Head of caudate nucleus (tissue), 42 donors: ENCODE data around the gene C6.

Source experiments
- DNase-seq, 42 donors: peaks; one replicate each; pipeline versions ENCODE4 v3.0.0 to v3.0.0-alpha.2; 2020 to 2021; ENCODE audit warnings: mixed read lengths in 7 of 42
- intact Hi-C: fragments of 100-400 bp; cut with DNase I; formaldehyde crosslinking; loops from one replicate; pipeline ENCODE4 v1.15.0; 2022

The C6 gene

DNA sequence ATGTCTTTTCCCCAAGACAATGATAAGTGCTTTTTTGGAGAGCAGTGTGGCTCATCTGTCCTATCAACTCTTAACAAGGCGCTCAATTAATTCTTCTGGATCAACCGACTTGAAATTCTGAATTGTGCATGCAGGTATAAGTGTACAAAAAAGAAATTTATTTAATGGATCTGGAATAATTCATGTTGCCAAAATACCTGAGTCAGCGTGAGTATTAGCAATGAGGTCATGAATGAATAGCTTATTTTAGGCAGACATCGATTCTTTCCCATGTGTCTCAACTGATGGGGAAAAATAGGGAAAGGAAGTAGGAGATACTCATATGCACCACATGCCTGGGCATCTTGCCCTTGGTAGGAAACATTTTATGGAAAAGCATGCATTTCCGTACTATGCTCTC is 68.0 kb downstream of the C6 start:
- intact Hi-C loops, result no loop called here
- DNase-seq, result no peak

DNA sequence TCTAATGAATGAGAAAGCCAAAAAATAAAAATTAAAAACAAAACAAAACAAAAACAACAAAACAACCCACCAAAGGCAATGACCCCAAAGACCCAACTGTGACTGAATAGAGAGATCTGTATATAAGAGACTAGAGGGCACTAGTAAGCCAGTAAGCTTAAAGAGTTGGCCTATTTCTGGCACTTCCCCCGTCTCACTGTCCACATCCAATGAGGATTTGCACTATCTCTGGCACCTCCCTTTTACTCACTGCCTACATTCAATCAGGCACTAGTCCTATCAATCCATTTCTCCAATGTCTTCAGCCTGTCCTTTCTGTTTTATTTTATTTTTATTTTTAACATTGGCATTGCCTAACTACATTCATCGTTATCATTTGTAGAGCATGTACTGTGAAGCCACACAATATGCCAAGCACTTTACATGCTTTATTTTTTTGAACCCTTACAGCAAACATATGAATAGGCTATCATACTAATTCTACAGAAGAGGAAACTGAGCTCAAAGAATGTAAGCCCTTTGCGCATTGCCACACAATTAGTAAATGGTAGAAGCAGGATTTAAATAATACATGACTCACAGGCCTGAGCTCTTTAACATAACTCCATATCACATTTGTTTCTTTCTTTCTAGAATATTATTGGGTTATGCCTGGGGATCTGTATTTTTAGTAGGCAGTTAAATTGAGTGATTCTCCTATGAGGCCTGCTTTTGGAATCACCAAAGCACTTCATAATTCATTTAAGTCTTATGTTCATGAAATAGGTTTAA is 70.0 kb downstream of the C6 start:
- intact Hi-C loops, result no loop called here
- no peak for DNase-seq

DNA sequence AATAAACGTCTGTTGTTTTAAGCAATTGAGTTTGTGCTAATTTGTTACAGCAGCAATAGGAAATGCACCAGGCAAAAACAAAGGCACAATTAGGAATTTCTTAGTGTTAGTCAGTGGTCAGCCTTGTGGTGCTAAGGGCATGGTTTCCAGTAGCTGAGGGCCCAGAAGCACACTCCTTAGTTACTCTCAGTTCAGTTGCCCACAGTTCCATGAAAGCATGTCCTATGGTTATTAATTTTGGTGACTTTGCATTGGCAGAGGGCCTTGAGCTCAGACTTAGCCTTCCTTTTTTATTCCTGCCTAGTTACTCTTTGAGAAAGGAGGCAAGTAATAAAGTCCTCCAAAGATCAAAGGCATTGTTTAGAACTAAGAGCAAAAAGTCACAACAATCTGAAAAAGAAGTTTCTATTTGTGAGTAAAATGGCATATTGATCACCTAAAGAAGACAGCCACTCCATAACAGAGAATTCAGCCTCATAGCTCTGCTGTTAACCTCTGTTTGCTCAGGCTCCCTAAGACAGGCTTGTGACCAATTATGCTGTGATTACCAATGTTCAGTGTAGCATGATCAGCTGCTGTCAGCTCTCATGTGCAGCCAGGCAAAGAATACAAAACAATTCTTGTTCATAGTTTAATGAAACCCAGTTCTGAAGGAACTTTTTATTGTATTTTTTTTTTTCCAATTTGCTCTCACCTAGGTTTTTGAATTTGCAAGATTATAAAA is 85.2 kb downstream of the C6 start:
- DNase-seq, result no peak
- intact Hi-C loops, result no loop called here

DNA sequence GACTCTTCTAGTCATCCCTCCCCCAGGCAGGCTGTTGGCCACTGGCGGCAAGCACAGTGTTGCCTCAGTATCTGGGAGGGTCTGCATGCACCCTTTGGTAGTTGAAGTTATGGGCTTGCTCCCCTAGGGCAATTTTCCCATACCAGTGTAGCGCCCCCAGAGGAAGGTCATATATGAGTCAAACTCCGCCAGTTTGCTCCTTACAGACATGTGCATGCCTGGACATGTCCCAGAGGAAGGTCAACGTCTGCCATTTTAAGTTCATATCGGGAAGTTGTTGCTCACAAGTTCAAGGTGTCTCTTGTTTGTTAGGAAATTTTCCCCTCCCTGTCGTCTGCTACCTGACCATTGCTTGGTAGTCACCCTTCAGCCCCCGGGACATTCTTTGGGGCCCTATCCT is 90.9 kb downstream of the C6 start:
- intact Hi-C loops, result no loop called here
- no peak for DNase-seq

DNA sequence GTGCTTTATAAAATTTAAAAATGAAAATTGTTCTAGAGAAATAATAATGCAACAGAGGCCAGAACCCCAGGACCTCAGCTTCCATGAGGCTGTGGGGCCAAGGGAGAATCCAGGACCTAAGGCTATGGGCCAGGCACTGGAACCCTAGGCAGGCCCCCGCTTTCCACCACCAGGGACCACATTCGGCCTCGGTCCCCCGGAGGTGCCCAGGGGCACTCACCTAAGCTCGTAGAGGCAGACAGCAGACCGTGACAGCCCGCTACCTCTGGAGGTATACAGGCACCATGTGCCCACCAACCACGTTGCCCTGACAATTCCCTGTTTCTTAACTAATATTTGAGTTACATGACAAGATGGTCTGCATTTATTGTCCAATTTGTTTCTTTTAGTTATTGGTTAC is 92.7 kb downstream of the C6 start:
- intact Hi-C loops, result no loop called here
- DNase-seq, result no peak

DNA sequence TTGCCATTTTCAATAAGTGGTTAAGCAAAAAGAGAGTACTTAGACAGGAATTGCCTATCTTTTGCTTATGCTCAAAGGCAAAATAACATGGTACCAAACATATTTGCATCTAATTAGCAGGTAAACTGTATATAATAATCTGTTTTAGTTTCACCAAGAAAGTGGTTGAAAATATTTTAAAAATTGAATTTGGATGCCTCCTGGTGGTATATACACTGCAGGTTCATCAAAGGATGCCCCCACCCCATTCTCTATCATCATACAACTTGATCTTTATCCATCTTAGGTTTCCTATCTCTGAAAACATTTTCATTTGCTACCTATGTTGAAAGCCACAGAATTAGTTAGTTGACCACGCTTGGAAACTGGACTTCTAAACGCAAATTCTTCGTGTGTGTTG is 95.2 kb downstream of the C6 start:
- intact Hi-C loops, result no loop called here
- DNase-seq, result no peak

DNA sequence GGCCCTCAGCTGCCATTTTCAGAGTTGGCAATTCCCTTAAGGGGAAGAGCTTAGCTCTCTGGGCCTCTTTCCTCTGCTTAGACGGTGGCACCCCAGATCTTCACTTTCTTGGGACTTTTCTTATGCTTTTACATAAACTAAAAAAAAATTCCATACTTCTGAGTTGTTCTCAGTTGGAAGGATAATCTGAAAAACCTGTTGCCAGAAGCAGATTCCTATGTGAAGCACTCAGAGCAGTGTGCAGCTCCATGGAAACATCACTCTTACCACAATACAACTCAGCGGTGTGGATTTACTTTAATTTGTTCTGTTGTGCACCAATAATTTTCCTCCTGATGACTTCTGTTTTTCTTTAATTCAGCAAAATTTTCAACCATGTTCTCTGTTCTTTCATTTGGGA is 98.1 kb downstream of the C6 start:
- intact Hi-C loops, result no loop called here
- DNase-seq, result no peak

DNA sequence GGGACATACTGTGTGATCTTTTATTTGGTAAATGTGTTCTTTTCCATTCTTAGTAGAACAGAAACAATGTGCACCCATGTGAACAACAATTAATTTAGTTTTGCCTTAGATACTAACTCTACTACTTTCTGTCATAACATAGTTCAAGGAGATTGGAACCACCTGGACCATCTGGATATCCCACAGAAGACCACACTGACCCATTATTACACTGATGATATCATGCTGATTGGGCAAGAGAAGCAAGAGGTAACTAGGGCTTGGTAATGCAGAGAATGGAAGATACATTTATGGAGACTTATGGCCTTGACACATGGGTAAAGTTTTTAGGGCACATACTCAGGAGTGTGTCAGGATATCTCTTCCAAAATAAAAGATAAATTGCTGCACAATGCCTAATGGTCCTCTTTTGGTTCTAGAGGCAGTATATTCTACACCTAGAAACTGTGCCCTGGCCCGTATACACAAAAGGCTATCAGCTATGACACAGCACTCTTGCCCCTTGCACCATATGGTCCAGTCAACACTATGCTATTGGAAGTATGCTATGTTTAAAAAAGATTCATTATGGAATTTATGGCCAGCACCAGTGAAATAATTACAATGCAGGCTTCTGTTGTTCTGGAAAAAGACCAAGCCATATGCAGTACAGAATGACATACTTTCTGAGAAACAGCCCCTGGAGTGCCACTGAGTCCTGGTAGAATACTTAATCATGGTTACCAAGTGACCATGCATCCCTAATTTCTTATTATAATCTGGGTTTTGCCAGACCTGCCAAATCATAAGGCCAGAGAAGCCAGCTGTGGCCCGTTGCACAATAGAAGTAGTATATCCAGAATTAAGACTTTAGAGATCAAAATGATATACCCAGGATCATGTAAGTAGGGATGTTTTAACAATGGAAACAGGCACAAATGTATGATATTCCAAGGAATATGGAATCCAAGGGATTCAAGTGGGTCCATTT is 100.6 kb downstream of the C6 start:
- intact Hi-C loops, result no loop called here
- no peak for DNase-seq

DNA sequence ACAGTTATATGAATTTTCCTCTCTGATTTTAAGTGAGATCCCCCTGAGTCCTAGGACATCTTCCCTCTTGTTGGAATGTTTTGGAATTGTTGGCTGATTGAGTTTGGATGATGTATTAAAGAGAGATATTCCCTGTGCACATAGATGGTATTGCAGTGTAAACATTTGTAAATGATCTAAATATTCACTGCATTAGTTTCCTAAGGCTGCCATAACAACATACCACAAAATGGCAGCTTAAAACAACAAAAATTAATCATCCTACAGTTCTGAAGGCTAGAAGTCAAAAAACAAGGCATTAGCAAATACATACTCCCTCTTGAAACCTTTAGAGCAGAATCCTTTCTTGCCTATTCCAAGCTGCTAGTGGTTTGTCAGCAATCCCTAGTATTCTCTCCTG is 104.1 kb downstream of the C6 start:
- intact Hi-C loops, result no loop called here
- no peak for DNase-seq

DNA sequence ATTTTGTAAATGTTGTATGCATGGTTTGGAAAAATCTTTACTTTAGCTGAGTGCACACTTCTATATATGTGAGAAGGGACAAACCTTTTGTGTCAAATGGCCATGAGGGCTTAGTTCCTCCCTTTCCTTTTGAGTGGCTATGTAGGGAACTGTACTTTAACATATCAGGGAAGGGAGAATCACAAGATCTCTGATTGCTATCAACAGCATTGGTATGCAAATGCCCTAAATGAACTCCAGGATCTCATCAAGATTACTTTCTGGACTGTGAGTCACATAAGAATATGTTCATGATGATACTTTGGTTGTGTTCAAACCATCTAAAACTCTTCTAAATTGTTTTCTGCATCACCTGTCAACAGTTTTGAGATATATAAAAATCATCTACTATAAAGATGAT is 111.0 kb downstream of the C6 start:
- intact Hi-C loops, result no loop called here
- no peak for DNase-seq

DNA sequence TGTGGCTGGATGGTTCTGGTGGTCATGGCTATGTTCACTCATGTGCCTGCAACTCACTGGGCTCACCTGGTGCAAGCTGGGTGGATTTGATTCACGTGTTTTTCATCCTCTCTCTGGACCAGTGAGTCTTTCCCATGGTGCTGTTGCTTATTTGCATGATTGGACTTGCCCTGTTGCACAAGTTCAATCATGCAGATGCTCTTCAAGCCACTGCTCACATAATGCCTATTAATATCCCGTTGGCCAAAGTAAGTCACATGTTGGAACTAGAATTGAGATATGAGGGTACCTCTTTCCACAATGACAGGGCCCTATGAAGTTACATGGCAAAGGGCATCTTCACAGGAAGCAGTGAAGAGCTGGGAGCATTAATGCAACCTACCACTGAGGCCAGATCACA is 115.7 kb downstream of the C6 start:
- DNase-seq, result no peak
- intact Hi-C loops, result no loop called here

DNA sequence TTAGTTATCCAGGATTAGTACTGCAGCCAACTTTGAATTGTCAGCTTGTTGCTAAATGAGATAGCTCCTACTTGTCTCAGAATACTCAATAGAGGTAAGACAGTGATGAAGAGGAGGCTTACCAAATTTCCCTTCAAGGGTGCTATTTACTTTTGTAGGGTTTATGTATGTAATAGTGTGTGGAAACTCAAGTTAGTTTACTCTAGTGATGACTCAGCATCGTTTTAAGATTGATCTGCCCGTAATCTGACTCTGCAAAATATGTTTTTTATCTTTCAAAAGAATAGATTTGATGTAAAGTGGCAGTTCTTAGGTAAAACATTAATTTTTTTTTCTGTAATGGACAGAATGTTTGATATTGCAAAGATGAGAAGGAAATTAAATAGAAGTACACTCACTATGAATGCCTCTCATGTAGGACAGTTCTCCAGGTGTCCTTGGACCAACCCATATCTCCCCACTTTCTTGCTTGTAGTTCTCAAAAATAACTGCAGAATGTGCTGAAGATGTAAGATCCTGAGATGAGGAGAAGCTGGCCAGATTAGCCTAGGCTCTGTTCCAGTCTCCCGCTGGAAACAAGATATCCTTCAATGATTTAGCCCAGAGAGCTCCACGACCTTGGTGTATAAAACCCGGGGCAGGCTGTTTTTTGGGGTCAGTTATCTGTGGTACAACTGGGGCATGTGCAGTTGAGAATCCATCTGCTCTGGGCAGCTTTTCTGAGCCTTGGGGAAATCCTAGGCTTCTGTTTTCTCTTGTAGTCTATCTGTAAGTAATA is 117.8 kb downstream of the C6 start:
- intact Hi-C loops, result no loop called here

DNA sequence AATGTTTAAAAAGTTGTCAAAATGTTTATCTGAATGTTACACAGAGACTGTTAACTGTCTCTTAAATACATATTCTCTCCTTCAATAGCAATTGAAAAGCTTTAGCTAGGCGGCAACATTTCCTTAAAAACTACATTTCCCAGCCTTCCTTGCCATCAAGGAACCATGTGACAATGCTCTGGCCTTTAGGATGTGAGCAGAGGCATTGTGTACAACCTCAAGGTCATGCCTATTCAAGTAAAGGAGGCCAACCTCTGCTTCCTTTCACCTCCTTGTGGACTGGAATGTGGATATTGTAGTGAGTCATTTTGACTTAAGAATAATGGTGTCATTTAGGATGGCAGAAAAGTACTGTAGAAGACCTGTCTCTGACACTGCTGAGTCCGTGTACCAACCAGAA is 118.5 kb downstream of the C6 start:
- intact Hi-C loops, result no loop called here
- no peak for DNase-seq

More for the DNA sequence above, 117.8 kb downstream of the C6 start:
- no peak for DNase-seq

DNA sequence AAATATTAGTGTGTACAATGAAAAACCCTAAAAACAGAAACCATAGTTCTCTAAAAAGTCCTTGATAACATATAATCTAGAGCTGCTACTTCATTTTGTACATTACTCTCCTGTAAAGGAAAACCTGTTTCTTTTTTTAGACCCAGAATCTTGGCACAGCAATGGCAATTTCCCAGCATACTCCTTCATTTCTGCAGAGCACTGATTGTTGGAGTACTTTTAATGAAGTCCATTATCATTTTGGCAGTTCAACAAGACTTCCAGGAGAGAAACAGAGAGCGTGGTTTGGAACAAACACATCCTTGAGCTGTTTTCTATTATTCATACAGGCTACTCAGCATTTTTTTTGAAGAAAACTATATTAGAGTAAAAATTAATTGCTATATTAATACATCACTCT is 119.5 kb downstream of the C6 start:
- intact Hi-C loops, result no loop called here
- DNase-seq, result no peak
